AG04450 (cell line): ENCODE results near the gene MZT1. TPM values are rescaled to one million over a fixed set of nuclear protein-coding genes. Genes with fewer than 3 reads are reported as not detected.

Source experiments
- CTCF ChIA-PET: fragments of 300-600, 350-600 bp; formaldehyde crosslinking; extraction: SDS; loops from one replicate; lab custom pipeline; 2022; ENCODE audit warnings: antibody characterized with exemption, inconsistent platforms; lab: Charles Lee
- POLR2A ChIA-PET: fragments of 350-600 bp; formaldehyde crosslinking; extraction: SDS; loops from one replicate; lab custom pipeline; 2021; ENCODE audit warnings: antibody characterized with exemption, inconsistent platforms; lab: Yijun Ruan, JAX
- DNase-seq: peaks from one replicate; pipeline ENCODE4 v3.0.0-alpha.2; 2011; ENCODE audit warnings: low read depth, low spot score
- H3K27ac ChIP-seq: one replicate; pipeline ENCODE4 v1.5.1; 2012; ENCODE audit warnings: low read depth, low read length, control low read depth
- H3K27me3 ChIP-seq: one replicate; pipeline ENCODE4 v1.6.0; 2012; ENCODE audit warnings: low read length; ENCODE audit not compliant: control insufficient read depth, insufficient read depth
- H3K4me3 ChIP-seq: 2 replicates; pipeline ENCODE4 v1.5.1; 2011; ENCODE audit warnings: mild to moderate bottlenecking, low read depth, low read length, control low read depth
- H3K9me3 ChIP-seq: 2 replicates; pipeline ENCODE4 v1.5.1; 2012; ENCODE audit warnings: low read length; ENCODE audit not compliant: control insufficient read depth, insufficient read depth
- polyA plus RNA-seq: library from polyadenylated mRNA; depleted of rRNA; stranded (reverse); fragments of >200 nt; gene quantifications from 2 replicates; pipeline ENCODE4 v1.2.3, GENCODE V29; 2011
- TF ChIP-seq, protein P1 (sequence below): IDR thresholded peaks from 2 replicates; pipeline ENCODE4 v1.5.1; 2011; ENCODE audit warnings: low read depth, low read length, control low read depth, inconsistent platforms

MZT1 gene
- polyA plus RNA-seq, 1 experiment: 9.1 TPM

DNA sequence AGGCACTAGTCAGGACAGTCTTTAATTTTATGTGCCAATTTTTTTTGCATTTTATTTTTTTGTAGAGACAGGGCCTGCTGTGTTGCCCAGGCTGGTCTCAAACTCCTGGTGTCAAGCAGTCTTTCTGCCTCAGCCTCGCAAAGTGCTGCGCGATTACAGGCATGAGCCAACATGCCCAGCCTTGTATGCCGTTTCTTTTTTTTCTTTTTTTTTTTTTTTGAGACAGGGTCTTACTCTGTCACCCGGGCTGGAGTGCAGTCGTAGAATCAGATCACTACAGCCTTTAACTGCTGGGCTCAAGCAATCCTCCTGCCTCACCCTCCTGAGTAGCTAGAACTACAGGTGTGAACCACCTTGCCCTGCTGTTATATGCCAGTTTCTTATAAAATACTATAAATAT, 26.7 kb upstream of the MZT1 start:
- POLR2A ChIA-PET: no interaction called here

DNA sequence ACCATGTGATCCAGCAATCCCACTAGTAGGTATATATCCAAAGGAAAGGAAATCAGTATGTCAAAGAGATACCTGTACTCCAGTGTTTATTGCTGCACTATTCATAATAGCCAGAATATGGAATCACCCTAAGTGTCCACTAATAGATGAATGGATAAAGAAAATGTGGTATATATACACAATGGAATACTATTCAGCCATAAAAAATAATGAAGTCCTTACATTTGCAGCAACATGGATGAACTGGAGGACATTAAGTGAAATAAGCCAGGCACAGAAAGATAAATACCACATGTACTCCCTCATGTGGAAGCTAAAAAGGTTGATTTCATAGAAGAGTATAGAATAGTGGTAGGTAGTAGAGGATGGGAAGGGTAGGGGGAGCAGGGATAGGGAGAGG, 23.8 kb upstream of the MZT1 start:
- TF ChIP-seq, protein P1, sequence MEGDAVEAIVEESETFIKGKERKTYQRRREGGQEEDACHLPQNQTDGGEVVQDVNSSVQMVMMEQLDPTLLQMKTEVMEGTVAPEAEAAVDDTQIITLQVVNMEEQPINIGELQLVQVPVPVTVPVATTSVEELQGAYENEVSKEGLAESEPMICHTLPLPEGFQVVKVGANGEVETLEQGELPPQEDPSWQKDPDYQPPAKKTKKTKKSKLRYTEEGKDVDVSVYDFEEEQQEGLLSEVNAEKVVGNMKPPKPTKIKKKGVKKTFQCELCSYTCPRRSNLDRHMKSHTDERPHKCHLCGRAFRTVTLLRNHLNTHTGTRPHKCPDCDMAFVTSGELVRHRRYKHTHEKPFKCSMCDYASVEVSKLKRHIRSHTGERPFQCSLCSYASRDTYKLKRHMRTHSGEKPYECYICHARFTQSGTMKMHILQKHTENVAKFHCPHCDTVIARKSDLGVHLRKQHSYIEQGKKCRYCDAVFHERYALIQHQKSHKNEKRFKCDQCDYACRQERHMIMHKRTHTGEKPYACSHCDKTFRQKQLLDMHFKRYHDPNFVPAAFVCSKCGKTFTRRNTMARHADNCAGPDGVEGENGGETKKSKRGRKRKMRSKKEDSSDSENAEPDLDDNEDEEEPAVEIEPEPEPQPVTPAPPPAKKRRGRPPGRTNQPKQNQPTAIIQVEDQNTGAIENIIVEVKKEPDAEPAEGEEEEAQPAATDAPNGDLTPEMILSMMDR: no peak

More for the DNA sequence above, 26.7 kb upstream of the MZT1 start:
- Histone ChIP-seq H3K27me3 (no peaks in the 10 kb centered on the region), H3K9me3 (no peaks in the 10 kb centered on the region), H3K4me3 (no peak overlapping the region), H3K27ac (no peak overlapping the region)
- CTCF ChIA-PET: no interaction called here
- TF ChIP-seq, protein P1: no peak
- no peak for DNase-seq

DNA sequence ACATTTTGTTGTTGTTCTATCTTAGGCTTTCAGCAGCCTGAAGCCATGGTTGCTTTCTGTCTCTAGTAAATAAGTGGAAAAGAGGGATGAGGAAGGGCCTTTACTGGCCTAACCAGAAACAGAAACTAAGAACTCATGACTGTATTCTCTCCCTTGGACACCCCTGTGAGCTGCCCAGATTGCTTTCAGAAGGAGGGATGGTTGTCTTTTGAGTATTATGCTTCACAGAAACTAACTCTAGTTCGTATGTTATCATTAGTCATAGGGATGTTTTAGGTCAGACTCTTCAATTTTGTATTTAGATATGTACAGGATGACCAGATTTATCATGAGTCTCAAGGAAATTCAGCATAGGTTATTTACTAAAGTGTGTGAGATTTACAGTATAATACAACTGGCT, 17.8 kb upstream of the MZT1 start:
- Histone ChIP-seq H3K27ac (no peak overlapping the region), H3K27me3 (no peaks in the 10 kb centered on the region), H3K4me3 (no peak overlapping the region), H3K9me3 (no peaks in the 10 kb centered on the region)
- no peak for DNase-seq
- TF ChIP-seq, protein P1: no peak
- POLR2A ChIA-PET: no interaction called here
- CTCF ChIA-PET: no interaction called here

More for the DNA sequence above, 23.8 kb upstream of the MZT1 start:
- Histone ChIP-seq H3K4me3 (no peak overlapping the region), H3K9me3 (no peaks in the 10 kb centered on the region), H3K27me3 (no peaks in the 10 kb centered on the region), H3K27ac (no peak overlapping the region)
- ChIA-PET CTCF (interaction anchor here (1.5 kb wide), 1 partner anchor 108 kb away, joined by 3 read pairs; no protein-coding TSS in a partner anchor), POLR2A (no interaction called here)
- no peak for DNase-seq

DNA sequence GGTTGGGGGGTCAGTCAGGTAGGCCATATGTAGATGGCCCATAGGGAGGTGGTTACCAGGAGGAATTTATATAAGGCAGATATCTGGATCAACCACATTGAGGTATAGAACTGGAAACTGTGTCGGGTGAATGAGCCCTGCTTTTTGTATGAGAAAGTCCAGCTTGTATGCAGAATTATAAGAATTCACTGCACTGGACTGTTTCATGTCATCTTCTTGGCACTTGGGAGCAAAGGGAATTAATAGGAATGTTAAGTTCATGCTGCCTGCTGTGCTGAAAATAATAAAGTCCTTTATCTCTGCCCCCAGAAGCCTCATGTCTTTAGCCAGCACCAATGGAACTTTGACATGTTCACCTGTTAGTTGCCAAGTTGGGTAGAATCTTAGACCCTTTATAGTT, 12.6 kb upstream of the MZT1 start:
- no peaks in the 10 kb centered on the region for H3K27me3 ChIP-seq
- POLR2A ChIA-PET: no interaction called here
- H3K27ac ChIP-seq: no peak overlapping the region
- no peaks in the 10 kb centered on the region for H3K9me3 ChIP-seq
- no peak overlapping the region for H3K4me3 ChIP-seq
- DNase-seq: no peak
- CTCF ChIA-PET: no interaction called here
- TF ChIP-seq, protein P1: no peak

DNA sequence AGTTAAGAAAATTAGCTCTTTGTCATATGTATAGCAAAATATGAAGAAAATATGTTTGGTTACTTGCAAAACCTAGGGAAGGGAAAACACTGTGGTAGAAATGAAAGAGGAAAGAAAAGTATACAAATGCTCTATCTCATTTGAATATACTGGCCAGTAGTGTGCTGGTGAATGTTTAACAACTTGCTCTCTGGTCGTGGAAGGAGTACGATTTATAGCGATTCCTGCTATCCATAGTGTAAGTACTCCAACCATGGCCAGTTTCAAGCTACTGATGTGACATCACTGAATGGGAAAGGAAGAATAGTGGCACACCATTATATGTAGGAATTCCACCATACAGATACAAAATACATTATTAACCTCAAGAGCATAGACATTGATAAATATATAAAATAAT, 9.6 kb upstream of the MZT1 start:
- no peak overlapping the region for H3K4me3 ChIP-seq
- POLR2A ChIA-PET: no interaction called here
- CTCF ChIA-PET: no interaction called here
- H3K9me3 ChIP-seq: no peaks in the 10 kb centered on the region
- H3K27me3 ChIP-seq: no peaks in the 10 kb centered on the region
- H3K27ac ChIP-seq: no peak overlapping the region
- no peak for DNase-seq
- TF ChIP-seq, protein P1: no peak
